ENCODE measurements around the gene GPANK1.
A peak's percentile ranks its signal among the peaks of the same experiment; 100 is the strongest.

DNA sequence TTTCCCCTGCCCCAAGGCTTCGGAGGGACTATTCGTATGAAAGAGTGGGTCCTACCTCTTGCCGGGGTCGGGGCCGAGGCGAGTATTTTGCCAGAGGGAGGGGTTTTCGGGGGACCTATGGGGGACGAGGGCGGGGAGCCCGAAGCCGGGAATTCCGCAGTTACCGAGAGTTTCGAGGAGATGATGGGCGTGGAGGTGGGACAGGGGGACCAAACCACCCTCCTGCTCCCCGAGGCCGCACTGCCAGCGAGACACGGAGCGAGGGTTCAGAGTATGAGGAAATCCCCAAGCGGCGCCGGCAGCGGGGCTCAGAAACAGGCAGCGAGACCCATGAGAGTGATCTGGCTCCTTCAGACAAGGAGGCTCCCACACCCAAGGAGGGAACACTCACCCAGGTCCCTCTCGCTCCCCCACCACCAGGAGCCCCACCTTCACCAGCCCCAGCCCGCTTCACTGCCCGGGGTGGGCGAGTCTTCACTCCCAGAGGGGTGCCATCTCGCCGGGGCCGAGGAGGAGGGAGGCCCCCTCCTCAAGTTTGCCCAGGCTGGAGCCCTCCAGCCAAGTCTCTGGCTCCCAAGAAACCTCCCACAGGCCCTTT is 33.0 kb downstream of the GPANK1 start:
- no peak for TF ChIP-seq POU2F2 (IDR thresholded peaks at IDR 0.05; ENCODE audit: low read depth, low read length)
- 0 out of 2 replicates have a peak, but pooled peaks have one; percentile 11 for TF ChIP-seq POLR2A (IDR thresholded peaks at IDR 0.05; ENCODE audit: low read depth, low read length)
- TF ChIP-seq TAF1 (IDR thresholded peaks at IDR 0.05; ENCODE audit: low read depth, low read length): no peak
